ENCODE data around the gene TBX2.
A peak's percentile ranks its signal among the peaks of the same experiment; 100 is the strongest.
"Not testable (repeated sequence)": the region's sequence is repeated elsewhere in the genome, so short reads cannot be mapped to it uniquely, and the experiment has no call there.

Gene TBX2

GRCh38 chr17:61399131-61400065, at the start of gene TBX2:
TSS of gene TBX2 (plus strand) at chr17:61399843. CDS start at chr17:61400177, 334 bp downstream.
- peak; percentile 37 for DNase-seq (ENCODE audit: low read depth)
- peak within 1 kb of the TSS; percentile 16 for H3K4me3 ChIP-seq (ENCODE audit: low read length)
- no peak for TF ChIP-seq CTCF (IDR thresholded peaks at IDR 0.05; ENCODE audit: insufficient read depth, low read depth, low read length, missing control alignments)

DNA sequence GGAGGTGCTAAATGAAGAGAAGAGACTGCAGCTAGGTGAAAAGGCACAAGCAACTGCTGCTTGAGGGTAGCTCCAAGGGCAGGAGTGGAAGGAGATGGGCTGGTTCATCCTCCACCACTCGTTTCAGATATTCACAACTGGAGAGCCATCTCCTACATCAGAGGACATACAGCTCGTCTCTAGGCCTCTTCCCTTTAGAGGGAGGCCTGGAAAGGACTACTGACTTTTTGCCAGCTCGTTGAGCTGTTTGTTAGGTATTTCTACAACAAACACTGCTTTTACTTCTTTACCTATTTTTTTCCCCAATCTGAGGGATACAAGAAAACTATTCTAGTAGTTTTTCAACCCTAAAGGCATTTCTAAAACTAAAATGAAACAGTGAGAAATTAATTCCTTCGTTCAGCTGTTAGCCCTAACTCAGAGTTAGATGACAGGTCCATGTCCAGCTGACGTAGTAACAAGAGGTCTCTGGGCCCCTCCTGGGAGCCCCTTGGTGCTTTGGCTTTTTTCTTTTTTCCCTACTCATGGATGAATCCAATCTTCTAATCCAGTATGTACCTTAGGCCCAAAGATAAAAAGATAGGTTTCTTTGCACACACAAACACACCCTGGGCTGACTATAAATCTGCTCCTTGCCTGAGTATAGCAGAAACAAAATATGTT, 47.8 kb upstream of the TBX2 start:
- DNase-seq (ENCODE audit: low read depth), result no peak
- no peak for TF ChIP-seq CTCF (IDR thresholded peaks at IDR 0.05; ENCODE audit: insufficient read depth, low read depth, low read length, missing control alignments)
- H3K4me3 ChIP-seq (ENCODE audit: low read length), result no peak overlapping the region

- H3K4me3 ChIP-seq (ENCODE audit: low read length), result no peak overlapping the region
- TF ChIP-seq CTCF (IDR thresholded peaks at IDR 0.05; ENCODE audit: insufficient read depth, low read depth, low read length, missing control alignments), result no peak
- DNase-seq (ENCODE audit: low read depth), result no peak
Observed at GRCh38 chr17:61352408-61352770, 47.3 kb upstream of the TBX2 start.

DNA sequence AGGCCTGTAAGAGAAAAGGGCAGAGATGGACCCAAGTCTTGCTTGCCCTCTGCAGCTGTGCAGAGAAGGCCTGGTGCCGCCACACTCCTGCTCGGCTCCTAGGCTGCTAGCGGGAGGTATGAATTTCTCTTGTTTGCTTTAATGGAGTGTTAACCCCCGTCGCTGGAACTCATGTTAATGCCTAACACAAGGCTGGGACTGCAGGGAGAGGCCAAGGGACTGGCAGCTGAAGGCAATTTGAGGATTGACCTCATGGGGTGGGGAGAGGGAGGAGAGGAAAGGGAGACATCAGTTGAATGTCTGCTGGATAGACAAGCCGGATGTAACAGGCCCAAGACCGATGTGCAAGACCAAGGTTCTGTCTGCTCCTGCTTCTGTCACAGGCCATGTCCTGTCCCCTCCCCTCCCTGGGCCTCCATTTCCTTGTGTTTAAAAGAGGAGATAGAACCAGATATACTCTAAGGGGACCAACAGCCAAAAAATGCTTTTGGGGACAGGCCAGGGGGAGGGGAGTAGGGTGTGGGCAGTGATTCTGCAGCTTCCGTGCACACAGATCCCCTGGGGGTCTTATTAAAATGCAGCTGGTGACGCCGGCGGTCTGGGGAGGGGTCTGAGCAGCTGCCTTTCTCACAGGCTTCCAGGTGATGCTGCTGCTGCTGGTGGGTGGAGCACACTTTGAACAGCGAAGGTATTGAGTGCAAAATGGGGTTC, 46.7 kb upstream of the TBX2 start:
- TF ChIP-seq CTCF (IDR thresholded peaks at IDR 0.05; ENCODE audit: insufficient read depth, low read depth, low read length, missing control alignments), result no peak
- DNase-seq (ENCODE audit: low read depth), result no peak
- H3K4me3 ChIP-seq (ENCODE audit: low read length), result no peak overlapping the region

GRCh38 chr17:61353615-61354014, 46.0 kb upstream of the TBX2 start:
- H3K4me3 ChIP-seq (ENCODE audit: low read length), result no peak overlapping the region
- TF ChIP-seq CTCF (IDR thresholded peaks at IDR 0.05; ENCODE audit: insufficient read depth, low read depth, low read length, missing control alignments), result no peak
- peak; percentile 77 for DNase-seq (ENCODE audit: low read depth)

- no peak for TF ChIP-seq CTCF (IDR thresholded peaks at IDR 0.05; ENCODE audit: insufficient read depth, low read depth, low read length, missing control alignments)
- no peak overlapping the region for H3K4me3 ChIP-seq (ENCODE audit: low read length)
- DNase-seq (ENCODE audit: low read depth), result no peak
Observed at GRCh38 chr17:61354895-61355874, 44.5 kb upstream of the TBX2 start.

- DNase-seq (ENCODE audit: low read depth); H3K4me3 ChIP-seq (ENCODE audit: low read length): not testable (repeated sequence)
Observed at GRCh38 chr17:61357061-61357460, 42.6 kb upstream of the TBX2 start.

- DNase-seq (ENCODE audit: low read depth); H3K4me3 ChIP-seq (ENCODE audit: low read length): not testable (repeated sequence)
Observed at GRCh38 chr17:61359513-61359912, 40.1 kb upstream of the TBX2 start.

Measured in epithelial cell of esophagus (primary cell).